Uterus (tissue), 2 donors: Measurements from ENCODE around the gene DPF3.

Experiments
- CTCF ChIP-seq, 4 experiments: fragments of 200-600 bp in 2 of 4; fragments of 450-650 bp in 2 of 4; sonication (generic) in 2 of 4; IDR thresholded peaks; one replicate each; pipeline ENCODE4 v1.5.1; 2016 to 2019; ENCODE audit warnings: antibody characterized with exemption in 4 of 4, mild to moderate bottlenecking in 2 of 4, moderate library complexity in 1 of 4
- POLR2A ChIP-seq, 2 donors: fragments of 450-650 bp; IDR thresholded peaks; one replicate each; pipeline ENCODE4 v1.6.1; 2016; ENCODE audit warnings: antibody characterized with exemption in 2 of 2, mild to moderate bottlenecking in 1 of 2, moderate library complexity in 1 of 2

DNA sequence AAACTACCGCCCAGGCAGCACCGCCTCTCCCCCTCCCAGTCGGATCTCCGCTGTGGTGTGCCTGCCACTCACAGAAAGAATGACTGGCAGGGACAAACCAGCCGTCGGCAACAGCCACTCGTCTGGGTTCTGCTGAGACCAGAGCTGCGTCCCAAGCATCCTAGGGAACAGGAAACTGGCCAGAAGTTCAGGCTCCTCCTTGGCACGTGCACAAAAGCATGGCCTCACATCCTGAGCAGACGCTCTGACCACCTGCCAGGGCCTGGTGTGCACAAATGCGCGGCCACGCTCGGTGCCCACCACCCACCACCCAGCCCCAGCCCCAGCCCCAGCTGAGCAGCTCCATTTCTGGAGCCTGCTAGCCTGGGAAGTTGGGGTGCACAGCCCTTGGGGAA, 214.8 kb downstream of the DPF3 start:
- TF ChIP-seq CTCF (IDR thresholded peaks at IDR 0.05) (no peak), POLR2A (IDR thresholded peaks at IDR 0.05) (no peak)
